PC-3 (cell line): ENCODE measurements around the gene CCDC158. TPM values are rescaled to one million over a fixed set of nuclear protein-coding genes. Genes with fewer than 3 reads are reported as not detected.

ENCODE experiments used
- ATAC-seq: fragments of 200-7000 bp; cut with Tn5 transposase; 2 replicates; pipeline ENCODE4 v1.9.1; 2020; ENCODE audit warnings: mild to moderate bottlenecking, moderate library complexity
- BruUV-seq: library from RNA; stranded (reverse); fragments of 400-500 nt; replicated peaks from 2 replicates; lab custom pipeline; 2021; lab: Mats Ljungman, UMichigan
- CTCF ChIA-PET: fragments of 300-600 bp; sonication (Branson Sonifier 250); formaldehyde crosslinking; loops from one replicate; lab custom pipeline; 2022; ENCODE audit warnings: antibody characterized with exemption; lab: Charles Lee
- POLR2A ChIA-PET: fragments of 300-600 bp; sonication (Branson Sonifier 250); formaldehyde crosslinking; loops from one replicate; lab custom pipeline; 2022; ENCODE audit warnings: antibody characterized with exemption; ENCODE audit not compliant: unreplicated experiment; lab: Charles Lee
- DNase-seq: peaks from one replicate; pipeline ENCODE4 v3.0.0-alpha.2; 2015
- H2AFZ ChIP-seq: fragments of 300-600 bp; sonication (generic); 2 replicates; pipeline ENCODE4 v1.6.0; 2016; ENCODE audit warnings: antibody characterized with exemption, low read length
- H3F3A ChIP-seq: fragments of 300-600 bp; sonication (generic); one replicate; pipeline ENCODE4 v1.6.0; 2017; ENCODE audit warnings: antibody characterized with exemption, low read length, control low read depth, mild to moderate bottlenecking; ENCODE audit not compliant: unreplicated experiment
- H3K27ac ChIP-seq: fragments of 300-600 bp; sonication (generic); 2 replicates; pipeline ENCODE4 v1.5.1; 2016; ENCODE audit warnings: mild to moderate bottlenecking, low read length
- H3K27me3 ChIP-seq: fragments of 300-600 bp; sonication (generic); 2 replicates; pipeline ENCODE4 v1.6.1; 2016; ENCODE audit warnings: low read length, mixed read lengths
- H3K36me3 ChIP-seq: fragments of 300-600 bp; sonication (generic); 2 replicates; pipeline ENCODE4 v1.6.1; 2016; ENCODE audit warnings: low read depth, mixed run types, low read length, mixed read lengths
- H3K4me1 ChIP-seq: fragments of 300-600 bp; sonication (generic); 2 replicates; pipeline ENCODE4 v1.5.1; 2016; ENCODE audit warnings: low read length; ENCODE audit not compliant: insufficient read depth
- H3K4me2 ChIP-seq: fragments of 300-600 bp; sonication (generic); 2 replicates; pipeline ENCODE4 v1.6.0; 2016; ENCODE audit warnings: low read length
- H3K4me3 ChIP-seq: fragments of 300-600 bp; sonication (generic); 2 replicates; pipeline ENCODE4 v1.5.1; 2016; ENCODE audit warnings: mild to moderate bottlenecking, low read length, mixed read lengths
- H3K79me2 ChIP-seq: fragments of 300-600 bp; sonication (generic); 2 replicates; pipeline ENCODE4 v1.6.1; 2017; ENCODE audit warnings: low read length, mixed read lengths
- H3K9ac ChIP-seq: fragments of 300-600 bp; sonication (generic); 2 replicates; pipeline ENCODE4 v1.6.0; 2016; ENCODE audit warnings: mild to moderate bottlenecking, low read length
- H3K9me2 ChIP-seq: fragments of 300-600 bp; sonication (generic); replicated peaks from 2 replicates; pipeline ENCODE4 v1.6.1; 2016; ENCODE audit warnings: mixed run types, low read length, mixed read lengths
- H3K9me3 ChIP-seq: fragments of 300-600 bp; sonication (generic); 2 replicates; pipeline ENCODE4 v1.6.1; 2016; ENCODE audit warnings: low read length, mixed read lengths
- H4K20me1 ChIP-seq: fragments of 300-600 bp; sonication (generic); 2 replicates; pipeline ENCODE4 v1.6.1; 2016; ENCODE audit warnings: low read length, mixed read lengths
- EZH2 ChIP-seq: fragments of 300-600 bp; sonication (generic); IDR thresholded peaks from one replicate; pipeline ENCODE4 v1.6.1; 2017; ENCODE audit warnings: antibody characterized with exemption, mild to moderate bottlenecking, low read length; ENCODE audit not compliant: unreplicated experiment
- EZH2phosphoT487 ChIP-seq: fragments of 300-600 bp; sonication (generic); IDR thresholded peaks from 2 replicates; pipeline ENCODE4 v1.6.1; 2018; ENCODE audit warnings: mild to moderate bottlenecking, antibody characterized with exemption, low read length, borderline replicate concordance
- intact Hi-C: fragments of 100-400 bp; cut with micrococcal nuclease; formaldehyde crosslinking; loops from 2 replicates; pipeline ENCODE4 v1.9.0; 2023
- total RNA-seq: library from RNA; depleted of rRNA; stranded (reverse); fragments of >200 nt; gene quantifications from 2 replicates; pipeline ENCODE4 v1.2.3, GENCODE V29; 2014
- TF ChIP-seq, protein P1 (sequence below): fragments of 300-600 bp; sonication (generic); conservative IDR thresholded peaks from 2 replicates; pipeline ENCODE4 v1.5.1; 2017; ENCODE audit warnings: antibody characterized with exemption, low read depth, mild to moderate bottlenecking, low read length

The CCDC158 gene
- total RNA-seq, 1 experiment from 2014 or later, result not detected

DNA sequence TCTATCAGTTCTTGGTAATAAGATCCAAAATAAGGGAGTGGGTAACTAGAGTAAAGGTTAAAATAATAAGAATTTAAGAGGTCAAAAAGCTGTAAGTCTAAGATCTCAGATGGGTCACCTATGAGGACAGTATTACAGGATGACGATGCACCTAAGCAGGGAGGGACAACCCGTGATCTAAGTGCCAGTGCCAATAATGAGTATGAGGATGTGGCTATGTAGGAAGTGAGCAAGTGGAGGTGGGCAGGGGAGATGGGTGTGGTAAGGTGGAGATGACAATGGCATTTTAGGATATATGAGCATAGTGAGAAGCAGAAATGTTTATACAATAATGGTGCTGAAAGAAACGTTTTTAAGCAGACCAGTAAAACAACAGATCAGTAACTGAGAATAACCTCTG is 19.3 kb downstream of the CCDC158 start:
- ChIA-PET CTCF (no interaction called here), POLR2A (no interaction called here)

DNA sequence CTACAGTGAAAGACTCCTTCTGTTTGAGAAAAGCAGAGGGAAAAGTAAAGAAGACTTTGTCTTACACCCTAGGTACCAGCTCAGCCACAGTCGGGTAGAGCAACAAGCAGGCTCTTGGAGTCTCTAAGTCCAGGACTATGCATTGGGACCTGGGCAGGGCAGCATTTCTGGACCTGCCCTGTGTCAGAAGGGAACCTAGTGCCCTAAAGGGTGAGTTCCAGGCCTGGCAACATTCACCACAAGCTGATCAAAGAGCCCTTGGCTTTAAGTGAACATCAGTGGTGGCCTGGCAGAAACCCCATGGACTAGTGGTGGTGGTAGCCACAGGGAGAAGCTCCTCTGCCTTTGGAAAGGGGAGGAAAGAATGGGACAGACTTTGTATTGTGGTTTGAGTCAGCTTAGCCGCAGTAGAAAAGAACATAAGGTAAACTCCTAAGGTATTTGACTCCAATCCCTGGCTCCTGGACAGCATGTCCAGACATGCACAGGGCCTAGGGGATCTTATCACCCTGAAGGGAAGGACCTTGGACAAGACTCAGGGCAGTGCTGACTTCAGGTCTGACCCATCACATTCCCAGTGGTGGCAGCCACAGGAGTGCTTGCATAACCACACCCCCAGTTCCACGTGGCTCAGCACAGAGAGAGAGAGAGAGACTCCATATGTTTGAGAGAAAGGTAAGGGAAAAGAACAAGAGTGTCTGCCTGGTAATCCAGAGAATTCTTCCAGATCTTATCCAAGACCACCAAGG is 32.6 kb downstream of the CCDC158 start:
- Histone ChIP-seq H3F3A (no peaks in the 10 kb centered on the region), H3K4me3 (no peak overlapping the region), H2AFZ (no peak overlapping the region), H3K4me1 (no peaks in the 10 kb centered on the region), H3K9ac (no peak overlapping the region), H3K27me3 (no peaks in the 10 kb centered on the region), H3K4me2 (no peak overlapping the region), H3K36me3 (no peaks in the 10 kb centered on the region), H3K79me2 (no peaks in the 10 kb centered on the region), H3K27ac (no peak overlapping the region), H4K20me1 (no peaks in the 10 kb centered on the region), H3K9me3 (no peaks in the 10 kb centered on the region), H3K9me2 (no peaks in the 10 kb centered on the region)
- TF ChIP-seq EZH2, result no peak
- TF ChIP-seq, protein P1, sequence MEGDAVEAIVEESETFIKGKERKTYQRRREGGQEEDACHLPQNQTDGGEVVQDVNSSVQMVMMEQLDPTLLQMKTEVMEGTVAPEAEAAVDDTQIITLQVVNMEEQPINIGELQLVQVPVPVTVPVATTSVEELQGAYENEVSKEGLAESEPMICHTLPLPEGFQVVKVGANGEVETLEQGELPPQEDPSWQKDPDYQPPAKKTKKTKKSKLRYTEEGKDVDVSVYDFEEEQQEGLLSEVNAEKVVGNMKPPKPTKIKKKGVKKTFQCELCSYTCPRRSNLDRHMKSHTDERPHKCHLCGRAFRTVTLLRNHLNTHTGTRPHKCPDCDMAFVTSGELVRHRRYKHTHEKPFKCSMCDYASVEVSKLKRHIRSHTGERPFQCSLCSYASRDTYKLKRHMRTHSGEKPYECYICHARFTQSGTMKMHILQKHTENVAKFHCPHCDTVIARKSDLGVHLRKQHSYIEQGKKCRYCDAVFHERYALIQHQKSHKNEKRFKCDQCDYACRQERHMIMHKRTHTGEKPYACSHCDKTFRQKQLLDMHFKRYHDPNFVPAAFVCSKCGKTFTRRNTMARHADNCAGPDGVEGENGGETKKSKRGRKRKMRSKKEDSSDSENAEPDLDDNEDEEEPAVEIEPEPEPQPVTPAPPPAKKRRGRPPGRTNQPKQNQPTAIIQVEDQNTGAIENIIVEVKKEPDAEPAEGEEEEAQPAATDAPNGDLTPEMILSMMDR, result no peak
- TF ChIP-seq EZH2phosphoT487, result no peak
- ATAC-seq (no peak), DNase-seq (no peak)
- POLR2A ChIA-PET, result no interaction called here
- BruUV-seq, result no TSS peak
- CTCF ChIA-PET, result no interaction called here
- intact Hi-C loops, result no loop called here

More for the DNA sequence above, 19.3 kb downstream of the CCDC158 start:
- Histone ChIP-seq H3K4me3 (no peak overlapping the region), H3F3A (no peaks in the 10 kb centered on the region), H3K9ac (no peak overlapping the region), H3K79me2 (no peaks in the 10 kb centered on the region), H3K9me2 (no peaks in the 10 kb centered on the region), H3K4me1 (peaks cover 30% of the 10 kb centered on the region), H2AFZ (peak overlapping the region; percentile 61; the same call in 1 of the 2 replicates), H3K9me3 (no peaks in the 10 kb centered on the region), H3K4me2 (peak overlapping the region; percentile 70), H4K20me1 (no peaks in the 10 kb centered on the region), H3K27ac (peak overlapping the region; percentile 71), H3K27me3 (no peaks in the 10 kb centered on the region), H3K36me3 (no peaks in the 10 kb centered on the region)
- intact Hi-C loops, result no loop called here
- ATAC-seq (peak; percentile 97), DNase-seq (peak; percentile 80)
- TF ChIP-seq, protein P1, result no peak
- TF ChIP-seq EZH2 (no peak), EZH2phosphoT487 (no peak)
- no TSS peak for BruUV-seq

DNA sequence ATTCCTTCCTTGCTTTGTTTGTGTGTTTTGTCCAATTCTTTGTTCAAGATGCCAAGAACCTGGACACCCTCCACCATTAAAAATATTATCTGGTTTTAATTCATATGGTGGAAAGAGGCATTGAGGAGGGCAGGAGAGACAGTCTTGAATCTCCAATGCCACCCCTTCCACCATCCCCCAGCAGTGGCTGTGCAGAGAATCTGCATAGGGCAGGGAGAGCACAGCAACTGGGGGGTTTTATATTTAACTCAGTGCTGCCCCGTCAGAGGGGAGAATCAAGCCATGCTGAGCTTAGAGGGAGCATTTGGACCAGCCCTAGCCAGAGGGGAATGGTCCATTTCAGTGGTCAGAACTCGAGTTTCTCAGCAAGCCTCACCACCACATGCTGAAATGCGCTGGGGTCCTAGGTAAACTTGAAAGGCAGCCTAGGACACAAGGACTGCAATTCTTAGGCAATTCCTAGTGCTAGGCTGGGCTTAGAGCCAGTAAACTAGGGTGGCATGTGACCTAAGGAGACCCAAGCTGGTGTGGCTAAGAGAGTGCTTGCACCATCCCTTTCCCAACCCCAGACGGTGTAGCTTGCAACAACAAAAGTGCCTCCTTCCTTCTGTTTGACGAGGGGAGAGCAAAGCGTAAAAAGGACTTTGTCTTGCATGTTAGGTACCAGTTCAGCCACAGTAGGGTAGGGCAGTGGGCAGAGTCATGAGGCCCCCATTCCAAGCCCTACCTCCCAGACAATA is 34.2 kb downstream of the CCDC158 start:
- DNase-seq (no peak), ATAC-seq (no peak)
- no TSS peak for BruUV-seq
- Histone ChIP-seq H3K79me2 (no peaks in the 10 kb centered on the region), H3K4me3 (no peak overlapping the region), H3K9ac (no peak overlapping the region), H3K9me3 (no peaks in the 10 kb centered on the region), H3K4me2 (no peak overlapping the region), H3K9me2 (no peaks in the 10 kb centered on the region), H3K27me3 (no peaks in the 10 kb centered on the region), H3K36me3 (no peaks in the 10 kb centered on the region), H2AFZ (no peak overlapping the region), H4K20me1 (no peaks in the 10 kb centered on the region), H3F3A (no peaks in the 10 kb centered on the region), H3K4me1 (no peaks in the 10 kb centered on the region), H3K27ac (no peak overlapping the region)
- ChIA-PET CTCF (no interaction called here), POLR2A (no interaction called here)
- TF ChIP-seq EZH2phosphoT487, result no peak
- TF ChIP-seq, protein P1, result no peak
- no peak for TF ChIP-seq EZH2
- intact Hi-C loops, result no loop called here
